ENCODE results near the gene ACSS1.

Gene ACSS1

GRCh38 chr20:24977336-24977735 is 80.6 kb downstream of the ACSS1 start:
- ATAC-seq: no peak
- TF ChIP-seq TCF4 (CRISPR knock-in tag; IDR thresholded peaks at IDR 0.05; ENCODE audit: borderline replicate concordance) (no peak), ZC3H10 (CRISPR knock-in tag; IDR thresholded peaks at IDR 0.05) (no peak), GLIS3 (CRISPR knock-in tag; IDR thresholded peaks at IDR 0.05) (no peak), RARB (CRISPR knock-in tag; IDR thresholded peaks at IDR 0.05) (no peak), ZNF8 (CRISPR knock-in tag; IDR thresholded peaks at IDR 0.05) (no peak), CSDC2 (CRISPR knock-in tag; IDR thresholded peaks at IDR 0.05) (no peak), ZNF70 (CRISPR knock-in tag; IDR thresholded peaks at IDR 0.05) (no peak), ZNF565 (CRISPR knock-in tag; conservative IDR thresholded peaks at IDR 0.05; ENCODE audit: low read depth) (no peak)
- TF ChIP-seq, protein P1, sequence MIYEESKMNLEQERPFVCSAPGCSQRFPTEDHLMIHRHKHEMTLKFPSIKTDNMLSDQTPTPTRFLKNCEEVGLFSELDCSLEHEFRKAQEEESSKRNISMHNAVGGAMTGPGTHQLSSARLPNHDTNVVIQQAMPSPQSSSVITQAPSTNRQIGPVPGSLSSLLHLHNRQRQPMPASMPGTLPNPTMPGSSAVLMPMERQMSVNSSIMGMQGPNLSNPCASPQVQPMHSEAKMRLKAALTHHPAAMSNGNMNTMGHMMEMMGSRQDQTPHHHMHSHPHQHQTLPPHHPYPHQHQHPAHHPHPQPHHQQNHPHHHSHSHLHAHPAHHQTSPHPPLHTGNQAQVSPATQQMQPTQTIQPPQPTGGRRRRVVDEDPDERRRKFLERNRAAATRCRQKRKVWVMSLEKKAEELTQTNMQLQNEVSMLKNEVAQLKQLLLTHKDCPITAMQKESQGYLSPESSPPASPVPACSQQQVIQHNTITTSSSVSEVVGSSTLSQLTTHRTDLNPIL (CRISPR knock-in tag; IDR thresholded peaks at IDR 0.05; ENCODE audit: low read depth): no peak

DNA sequence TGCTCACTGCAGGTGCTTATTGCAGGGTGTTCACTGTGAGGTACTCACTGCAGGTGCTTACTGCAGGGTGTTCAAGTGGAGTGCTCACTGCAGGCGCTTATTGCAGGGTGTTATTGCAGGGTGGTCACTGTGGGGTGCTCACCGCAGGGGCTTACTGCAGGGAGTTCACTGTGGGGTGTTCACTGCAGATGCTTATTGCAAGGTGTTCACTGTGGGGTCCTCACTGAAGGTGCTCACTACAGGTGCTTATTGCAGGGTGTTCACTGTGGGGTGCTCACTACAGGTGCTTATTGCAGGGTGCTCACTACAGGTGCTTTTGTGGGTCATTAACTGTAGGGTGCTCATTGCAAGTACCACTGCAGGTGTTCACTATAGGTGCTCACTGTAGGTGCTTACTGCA is 85.6 kb downstream of the ACSS1 start:
- no peak for ATAC-seq
- TF ChIP-seq ZNF565 (CRISPR knock-in tag; conservative IDR thresholded peaks at IDR 0.05; ENCODE audit: low read depth): no peak
- no peak for TF ChIP-seq ZNF70 (CRISPR knock-in tag; IDR thresholded peaks at IDR 0.05)
- TF ChIP-seq BACH2 (CRISPR knock-in tag; IDR thresholded peaks at IDR 0.05; ENCODE audit: borderline replicate concordance): no peak
- TF ChIP-seq, protein P1 (CRISPR knock-in tag; IDR thresholded peaks at IDR 0.05; ENCODE audit: low read depth): no peak
- no peak for TF ChIP-seq ZFP30 (CRISPR knock-in tag; IDR thresholded peaks at IDR 0.05)
- TF ChIP-seq SNAI2 (CRISPR knock-in tag; IDR thresholded peaks at IDR 0.05): no peak

GRCh38 chr20:24971376-24972101 is 86.4 kb downstream of the ACSS1 start:
- ATAC-seq: no peak
- TF ChIP-seq RARB (CRISPR knock-in tag; IDR thresholded peaks at IDR 0.05) (no peak), PATZ1 (CRISPR knock-in tag; IDR thresholded peaks at IDR 0.05; ENCODE audit: borderline replicate concordance) (no peak), ZNF8 (CRISPR knock-in tag; IDR thresholded peaks at IDR 0.05) (no peak), TOX (CRISPR knock-in tag; IDR thresholded peaks at IDR 0.05; ENCODE audit: borderline replicate concordance) (no peak), ZNF70 (CRISPR knock-in tag; IDR thresholded peaks at IDR 0.05) (no peak)
- TF ChIP-seq, protein P2, sequence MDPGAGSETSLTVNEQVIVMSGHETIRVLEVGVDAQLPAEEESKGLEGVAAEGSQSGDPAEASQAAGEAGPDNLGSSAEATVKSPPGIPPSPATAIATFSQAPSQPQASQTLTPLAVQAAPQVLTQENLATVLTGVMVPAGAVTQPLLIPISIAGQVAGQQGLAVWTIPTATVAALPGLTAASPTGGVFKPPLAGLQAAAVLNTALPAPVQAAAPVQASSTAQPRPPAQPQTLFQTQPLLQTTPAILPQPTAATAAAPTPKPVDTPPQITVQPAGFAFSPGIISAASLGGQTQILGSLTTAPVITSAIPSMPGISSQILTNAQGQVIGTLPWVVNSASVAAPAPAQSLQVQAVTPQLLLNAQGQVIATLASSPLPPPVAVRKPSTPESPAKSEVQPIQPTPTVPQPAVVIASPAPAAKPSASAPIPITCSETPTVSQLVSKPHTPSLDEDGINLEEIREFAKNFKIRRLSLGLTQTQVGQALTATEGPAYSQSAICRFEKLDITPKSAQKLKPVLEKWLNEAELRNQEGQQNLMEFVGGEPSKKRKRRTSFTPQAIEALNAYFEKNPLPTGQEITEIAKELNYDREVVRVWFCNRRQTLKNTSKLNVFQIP (CRISPR knock-in tag; IDR thresholded peaks at IDR 0.05; ENCODE audit: borderline replicate concordance, low read depth): no peak
- TF ChIP-seq, protein P1 (CRISPR knock-in tag; IDR thresholded peaks at IDR 0.05; ENCODE audit: low read depth): no peak

DNA sequence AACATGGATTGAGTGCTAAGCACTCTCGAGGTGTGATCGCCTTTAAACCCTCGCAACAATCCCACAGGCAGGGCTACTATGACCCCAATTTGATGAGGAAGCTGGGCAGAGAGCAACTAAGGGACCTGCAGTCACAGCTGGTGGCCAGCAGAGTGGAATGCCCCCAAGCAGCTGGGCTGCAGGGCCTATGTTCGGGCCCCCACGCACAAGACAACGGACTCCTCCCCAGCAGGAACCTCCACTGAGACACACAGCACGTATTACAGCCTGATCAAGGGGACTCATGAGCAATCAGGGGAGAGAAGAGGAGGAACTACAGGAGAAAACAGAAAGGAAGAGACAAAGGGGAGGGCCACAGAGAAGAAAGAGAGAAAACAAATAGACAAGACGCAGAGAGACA is 87.2 kb downstream of the ACSS1 start:
- TF ChIP-seq TCF4 (CRISPR knock-in tag; IDR thresholded peaks at IDR 0.05; ENCODE audit: borderline replicate concordance) (no peak), PPARA (CRISPR knock-in tag; IDR thresholded peaks at IDR 0.05; ENCODE audit: borderline replicate concordance) (no peak), GLIS3 (CRISPR knock-in tag; IDR thresholded peaks at IDR 0.05) (no peak), TOX (CRISPR knock-in tag; IDR thresholded peaks at IDR 0.05; ENCODE audit: borderline replicate concordance) (no peak)
- no peak for ATAC-seq

DNA sequence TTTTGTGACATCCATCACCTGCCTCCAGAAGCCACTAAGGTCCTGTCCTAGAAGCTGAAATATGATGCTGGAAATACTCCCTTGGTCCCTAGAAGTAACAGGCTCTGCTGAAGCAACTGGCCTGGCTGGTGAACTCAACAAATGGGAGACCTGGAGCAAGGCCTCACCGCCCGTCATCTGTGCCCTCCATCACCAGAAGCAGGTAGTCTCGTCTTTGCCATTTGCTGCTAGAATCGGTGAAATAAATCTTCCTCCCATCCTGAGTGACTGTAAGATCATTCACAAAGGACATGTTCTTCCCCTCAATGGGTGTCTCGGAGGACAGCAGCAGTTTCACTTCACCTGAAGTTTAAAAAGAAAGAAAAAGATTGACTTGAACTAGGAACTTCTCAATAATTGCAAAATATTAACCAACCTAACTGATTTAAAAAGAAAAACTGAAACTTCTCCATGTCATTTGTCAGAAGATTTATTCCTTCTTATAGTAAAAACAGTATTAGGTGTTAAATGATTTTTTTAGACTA is 87.8 kb downstream of the ACSS1 start:
- ATAC-seq: no peak
- TF ChIP-seq CSRNP3 (CRISPR knock-in tag; IDR thresholded peaks at IDR 0.05) (no peak), RARB (CRISPR knock-in tag; IDR thresholded peaks at IDR 0.05) (no peak)

Measured in SK-N-SH treated with all-trans-retinoic acid at 6 μM for 48 hours (cell line).